Activated T-helper 1 cell treated with Interleukin-2 at 50 U/mL for 16 hours (primary cell): Measurements from ENCODE around the gene NEURL1B.
"Not testable (repeated sequence)": the region's sequence is repeated elsewhere in the genome, so short reads cannot be mapped to it uniquely, and the experiment has no call there.

Experiments used
- DNase-seq: peaks from one replicate; pipeline ENCODE4 v3.0.0-alpha.2; 2020; ENCODE audit warnings: low read depth

NEURL1B gene

GRCh38 chr5:172657524-172658233 lies 16.6 kb downstream of the NEURL1B start:
- DNase-seq, result not testable (repeated sequence)

GRCh38 chr5:172658391-172658790 lies 17.3 kb downstream of the NEURL1B start:
- no peak for DNase-seq

- DNase-seq, result no peak
These were observed 18.0 kb downstream of the NEURL1B start for GRCh38 chr5:172658961-172659501.

GRCh38 chr5:172659570-172659908 lies 18.5 kb downstream of the NEURL1B start:
- no peak for DNase-seq

- no peak for DNase-seq
These were observed 19.0 kb downstream of the NEURL1B start for GRCh38 chr5:172659909-172660628.

- DNase-seq, result no peak
These were observed 19.9 kb downstream of the NEURL1B start for GRCh38 chr5:172660974-172661373.

GRCh38 chr5:172661526-172661925 lies 20.5 kb downstream of the NEURL1B start:
- no peak for DNase-seq

GRCh38 chr5:172662596-172662995 lies 21.5 kb downstream of the NEURL1B start:
- no peak for DNase-seq

- no peak for DNase-seq
These were observed 23.0 kb downstream of the NEURL1B start for GRCh38 chr5:172664018-172664417.

- no peak for DNase-seq
These were observed 23.8 kb downstream of the NEURL1B start for GRCh38 chr5:172664681-172665541.

- DNase-seq, result no peak
These were observed 25.2 kb downstream of the NEURL1B start for GRCh38 chr5:172666251-172666650.

GRCh38 chr5:172667786-172668593 lies 26.9 kb downstream of the NEURL1B start:
- DNase-seq, result no peak

GRCh38 chr5:172668594-172669071 lies 27.6 kb downstream of the NEURL1B start:
- DNase-seq, result no peak

GRCh38 chr5:172669386-172670004 lies 28.4 kb downstream of the NEURL1B start:
- DNase-seq, result no peak

GRCh38 chr5:172670005-172670402 lies 28.9 kb downstream of the NEURL1B start:
- DNase-seq, result no peak

- no peak for DNase-seq
These were observed 29.4 kb downstream of the NEURL1B start for GRCh38 chr5:172670444-172670843.

GRCh38 chr5:172671091-172671490 lies 30.0 kb downstream of the NEURL1B start:
- no peak for DNase-seq

GRCh38 chr5:172672681-172673080 lies 31.6 kb downstream of the NEURL1B start:
- DNase-seq, result no peak

GRCh38 chr5:172674155-172674554 lies 33.1 kb downstream of the NEURL1B start:
- DNase-seq, result no peak

GRCh38 chr5:172676914-172677475 lies 35.9 kb downstream of the NEURL1B start:
- DNase-seq, result no peak
